Neural progenitor cell (in vitro differentiated cells): ENCODE measurements around the gene DEDD2.

Experiments
- EZH2 ChIP-seq: fragments of 200-600 bp; sonication (generic); IDR thresholded peaks from 2 replicates; pipeline ENCODE4 v1.6.1; 2017; ENCODE audit warnings: antibody characterized with exemption, mild to moderate bottlenecking, moderate library complexity
- TF ChIP-seq, protein P1 (sequence below): fragments of 200-600 bp; sonication (generic); IDR thresholded peaks from 2 replicates; pipeline ENCODE4 v1.5.1; 2017; ENCODE audit warnings: antibody characterized with exemption, mild to moderate bottlenecking

DNA sequence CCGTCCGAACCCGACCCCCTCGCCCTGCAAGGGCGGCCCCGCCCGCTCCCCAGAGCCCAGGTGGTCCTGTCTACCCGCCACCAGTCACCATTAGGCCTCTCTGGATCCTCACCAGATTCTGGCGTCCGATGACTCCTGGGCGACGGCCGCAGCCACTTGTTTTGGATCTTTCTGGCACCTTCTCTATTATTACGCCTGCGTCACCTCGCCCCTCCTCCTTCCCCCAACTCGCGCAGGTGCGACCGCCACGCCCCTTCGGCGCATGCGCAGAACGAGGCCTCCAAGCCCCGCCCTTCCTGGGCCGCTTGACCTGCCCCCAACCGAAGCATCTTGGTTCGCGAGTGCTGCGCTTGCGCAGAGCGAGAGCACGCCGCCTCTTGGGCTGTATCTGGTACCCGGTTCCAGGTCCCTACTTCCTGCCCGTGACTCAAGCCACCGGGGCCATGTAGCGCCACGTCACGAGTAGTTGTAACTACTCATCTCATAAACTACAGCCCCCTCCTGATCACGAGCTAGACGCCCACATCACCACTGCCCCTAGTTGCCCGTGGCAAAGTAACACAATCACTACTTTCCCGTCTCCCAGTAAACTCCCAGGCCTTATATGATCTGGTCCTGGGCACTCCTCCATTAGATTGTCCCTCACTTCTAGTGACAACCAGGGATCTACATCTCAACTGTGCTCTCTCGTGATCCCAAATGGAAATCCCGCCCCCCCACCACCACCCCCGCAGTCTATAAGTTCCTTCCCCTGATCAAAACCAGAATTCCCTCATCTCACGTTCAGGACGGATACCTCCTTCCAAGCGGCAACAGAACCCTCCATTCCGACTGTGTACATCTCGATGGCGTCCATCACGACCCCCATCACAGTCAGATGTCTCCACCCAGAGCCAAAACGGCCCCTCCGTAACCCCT is at the start of gene DEDD2:
- no peak for TF ChIP-seq EZH2
- TF ChIP-seq, protein P1, sequence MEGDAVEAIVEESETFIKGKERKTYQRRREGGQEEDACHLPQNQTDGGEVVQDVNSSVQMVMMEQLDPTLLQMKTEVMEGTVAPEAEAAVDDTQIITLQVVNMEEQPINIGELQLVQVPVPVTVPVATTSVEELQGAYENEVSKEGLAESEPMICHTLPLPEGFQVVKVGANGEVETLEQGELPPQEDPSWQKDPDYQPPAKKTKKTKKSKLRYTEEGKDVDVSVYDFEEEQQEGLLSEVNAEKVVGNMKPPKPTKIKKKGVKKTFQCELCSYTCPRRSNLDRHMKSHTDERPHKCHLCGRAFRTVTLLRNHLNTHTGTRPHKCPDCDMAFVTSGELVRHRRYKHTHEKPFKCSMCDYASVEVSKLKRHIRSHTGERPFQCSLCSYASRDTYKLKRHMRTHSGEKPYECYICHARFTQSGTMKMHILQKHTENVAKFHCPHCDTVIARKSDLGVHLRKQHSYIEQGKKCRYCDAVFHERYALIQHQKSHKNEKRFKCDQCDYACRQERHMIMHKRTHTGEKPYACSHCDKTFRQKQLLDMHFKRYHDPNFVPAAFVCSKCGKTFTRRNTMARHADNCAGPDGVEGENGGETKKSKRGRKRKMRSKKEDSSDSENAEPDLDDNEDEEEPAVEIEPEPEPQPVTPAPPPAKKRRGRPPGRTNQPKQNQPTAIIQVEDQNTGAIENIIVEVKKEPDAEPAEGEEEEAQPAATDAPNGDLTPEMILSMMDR = no peak
